Stomach smooth muscle (tissue), 2 donors: Measurements from ENCODE around the gene JARID2.

Source experiments
- H3K27ac ChIP-seq: one replicate; pipeline ENCODE4 v1.7.0; 2013; ENCODE audit warnings: mild to moderate bottlenecking, low read length, inconsistent platforms
- H3K27me3 ChIP-seq, 2 donors: one replicate each; pipeline ENCODE4 v1.7.0; 2013; ENCODE audit warnings: low read length in 2 of 2; ENCODE audit not compliant: insufficient read depth in 2 of 2, control insufficient read depth in 1 of 2
- H3K36me3 ChIP-seq, 2 donors: one replicate each; pipeline ENCODE4 v1.7.0; 2013; ENCODE audit warnings: low read length in 2 of 2; ENCODE audit not compliant: control insufficient read depth in 2 of 2, insufficient read depth in 2 of 2
- H3K4me1 ChIP-seq: one replicate; pipeline ENCODE4 v1.7.0; 2013; ENCODE audit warnings: low read length; ENCODE audit not compliant: control insufficient read depth, insufficient read depth
- H3K4me3 ChIP-seq, 2 donors: one replicate each; pipeline ENCODE4 v1.7.0; 2013; ENCODE audit warnings: low read length in 2 of 2
- H3K9ac ChIP-seq, 2 donors: one replicate each; pipeline ENCODE4 v1.7.0; 2013; ENCODE audit warnings: low read length in 2 of 2, mild to moderate bottlenecking in 1 of 2
- H3K9me3 ChIP-seq, 2 donors: one replicate each; pipeline ENCODE4 v1.7.0; 2013; ENCODE audit warnings: low read length in 2 of 2; ENCODE audit not compliant: control insufficient read depth in 2 of 2
- donor health status: healthy.
- donor health status: Pancreatic carcinoma.

The JARID2 gene

GRCh38 chr6:15266423-15266996 lies 20.6 kb downstream of the JARID2 start:
- no peaks in the 10 kb centered on the region for H3K36me3 ChIP-seq
- no peaks in the 10 kb centered on the region for H3K27me3 ChIP-seq
- no peak overlapping the region for H3K9ac ChIP-seq
- no peak overlapping the region for H3K27ac ChIP-seq
- peaks cover 46% of the 10 kb centered on the region for H3K4me1 ChIP-seq
- no peaks in the 10 kb centered on the region for H3K9me3 ChIP-seq
- no peak overlapping the region for H3K4me3 ChIP-seq

- Histone ChIP-seq H3K9ac (no peak overlapping the region), H3K4me1 (peaks cover 46% of the 10 kb centered on the region), H3K27me3 (no peaks in the 10 kb centered on the region), H3K9me3 (no peaks in the 10 kb centered on the region), H3K4me3 (no peak overlapping the region), H3K27ac (no peak overlapping the region), H3K36me3 (no peaks in the 10 kb centered on the region)
Observed at GRCh38 chr6:15267221-15267620, 21.4 kb downstream of the JARID2 start.

- Histone ChIP-seq H3K9ac (peak overlapping the region; percentile 2 to 41), H3K27ac (no peak overlapping the region), H3K36me3 (no peaks in the 10 kb centered on the region), H3K4me3 (peak overlapping the region in 1 of 2 donors; percentile 40), H3K9me3 (no peaks in the 10 kb centered on the region), H3K4me1 (peaks cover 46% of the 10 kb centered on the region), H3K27me3 (no peaks in the 10 kb centered on the region)
Observed at GRCh38 chr6:15268137-15268908, 22.5 kb downstream of the JARID2 start.

- Histone ChIP-seq H3K27ac (no peak overlapping the region), H3K4me3 (peak overlapping the region in 1 of 2 donors; percentile 8), H3K9ac (peak overlapping the region; percentile 36 to 41), H3K36me3 (no peaks in the 10 kb centered on the region), H3K9me3 (no peaks in the 10 kb centered on the region), H3K27me3 (no peaks in the 10 kb centered on the region), H3K4me1 (peaks cover 46% of the 10 kb centered on the region)
Observed at GRCh38 chr6:15269011-15269410, 23.1 kb downstream of the JARID2 start.

- no peaks in the 10 kb centered on the region for H3K27me3 ChIP-seq
- no peak overlapping the region for H3K9ac ChIP-seq
- H3K9me3 ChIP-seq, result no peaks in the 10 kb centered on the region
- H3K27ac ChIP-seq, result no peak overlapping the region
- peaks cover 43% of the 10 kb centered on the region for H3K4me1 ChIP-seq
- H3K4me3 ChIP-seq, result no peak overlapping the region
- H3K36me3 ChIP-seq, result no peaks in the 10 kb centered on the region
Observed at GRCh38 chr6:15269619-15270018, 23.8 kb downstream of the JARID2 start.

- Histone ChIP-seq H3K9me3 (no peaks in the 10 kb centered on the region), H3K36me3 (no peaks in the 10 kb centered on the region), H3K4me1 (peaks cover 39% of the 10 kb centered on the region), H3K9ac (no peak overlapping the region), H3K4me3 (no peak overlapping the region), H3K27ac (no peak overlapping the region), H3K27me3 (no peaks in the 10 kb centered on the region)
Observed at GRCh38 chr6:15270402-15270801, 24.5 kb downstream of the JARID2 start.

GRCh38 chr6:15272562-15272961 lies 26.7 kb downstream of the JARID2 start:
- no peak overlapping the region for H3K4me3 ChIP-seq
- H3K27me3 ChIP-seq, result no peaks in the 10 kb centered on the region
- no peak overlapping the region for H3K9ac ChIP-seq
- H3K27ac ChIP-seq, result no peak overlapping the region
- H3K9me3 ChIP-seq, result no peaks in the 10 kb centered on the region
- H3K36me3 ChIP-seq, result no peaks in the 10 kb centered on the region
- H3K4me1 ChIP-seq, result peaks cover 23% of the 10 kb centered on the region

- Histone ChIP-seq H3K27ac (no peak overlapping the region), H3K4me1 (peaks cover 7% of the 10 kb centered on the region), H3K27me3 (no peaks in the 10 kb centered on the region), H3K36me3 (no peaks in the 10 kb centered on the region), H3K4me3 (no peak overlapping the region), H3K9ac (no peak overlapping the region), H3K9me3 (no peaks in the 10 kb centered on the region)
Observed at GRCh38 chr6:15274692-15275387, 29.0 kb downstream of the JARID2 start.

- no peaks in the 10 kb centered on the region for H3K9me3 ChIP-seq
- no peaks in the 10 kb centered on the region for H3K36me3 ChIP-seq
- H3K27me3 ChIP-seq, result no peaks in the 10 kb centered on the region
- peaks cover 11% of the 10 kb centered on the region for H3K4me1 ChIP-seq
- H3K4me3 ChIP-seq, result no peak overlapping the region
- H3K27ac ChIP-seq, result no peak overlapping the region
- H3K9ac ChIP-seq, result no peak overlapping the region
Observed at GRCh38 chr6:15276036-15276985, 30.4 kb downstream of the JARID2 start.

- Histone ChIP-seq H3K4me1 (peaks cover 11% of the 10 kb centered on the region), H3K9me3 (no peaks in the 10 kb centered on the region), H3K27me3 (no peaks in the 10 kb centered on the region), H3K27ac (no peak overlapping the region), H3K4me3 (no peak overlapping the region), H3K36me3 (no peaks in the 10 kb centered on the region), H3K9ac (no peak overlapping the region)
Observed at GRCh38 chr6:15279047-15279661, 33.3 kb downstream of the JARID2 start.
